ENCODE measurements around the gene CHMP2A.

CHMP2A gene

GRCh38 chr19:58555369-58555885 is 522 bp upstream of the CHMP2A start:
- H3K4me3 Mint-ChIP-seq: peak overlapping the region; percentile 94
- peak overlapping the region; percentile 94 for H3K27ac Mint-ChIP-seq
- no peak for DNase-seq
- peaks cover 59% of the 10 kb centered on the region for H3K4me1 Mint-ChIP-seq
- no peaks in the 10 kb centered on the region for H3K9me3 Mint-ChIP-seq
- H3K27me3 Mint-ChIP-seq: no peaks in the 10 kb centered on the region
- peaks cover 61% of the 10 kb centered on the region for H3K36me3 Mint-ChIP-seq
- CTCF ChIA-PET: interaction anchor here (0.7 to 3.0 kb wide), 6 partner anchors 17 to 41 kb away, joined by 3 to 21 read pairs (median 4); partner anchors contain the start of gene ZBTB45

- H3K27me3 Mint-ChIP-seq: no peaks in the 10 kb centered on the region
- H3K36me3 Mint-ChIP-seq: peaks cover 63% of the 10 kb centered on the region
- CTCF ChIA-PET: interaction anchor here (1.1 to 3.0 kb wide), 3 partner anchors 22 to 37 kb away, joined by 3 to 21 read pairs (median 4); partner anchors contain the start of gene ZBTB45
Observed at GRCh38 chr19:58553799-58554493, 959 bp downstream of the CHMP2A start.

DNA sequence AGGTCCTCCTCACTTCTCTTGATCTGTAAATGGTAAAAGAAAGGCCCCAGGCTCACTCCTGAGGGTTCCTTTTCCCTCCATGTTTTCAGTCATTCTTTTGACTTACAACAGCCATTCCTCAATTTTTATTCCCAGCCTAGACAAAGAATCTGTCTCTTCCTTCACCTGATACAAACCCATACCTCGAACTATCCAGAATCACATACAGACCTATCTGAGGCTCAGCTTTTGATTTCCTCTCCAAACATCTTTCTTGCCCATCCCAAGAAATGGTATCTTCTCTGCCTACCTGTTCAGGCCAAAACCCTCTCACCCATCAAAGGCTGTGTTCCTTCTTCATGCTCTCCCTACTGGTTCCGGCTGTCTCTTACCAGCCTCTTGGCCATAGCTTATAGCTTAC is 2.2 kb downstream of the CHMP2A start:
- CTCF ChIA-PET: no interaction called here
- peak overlapping the region; percentile 25 for H3K4me3 Mint-ChIP-seq
- peaks cover 46% of the 10 kb centered on the region for H3K4me1 Mint-ChIP-seq
- H3K27ac Mint-ChIP-seq: peak overlapping the region; percentile 35
- no peak for DNase-seq
- no peaks in the 10 kb centered on the region for H3K9me3 Mint-ChIP-seq
- peaks cover 63% of the 10 kb centered on the region for H3K36me3 Mint-ChIP-seq
- H3K27me3 Mint-ChIP-seq: no peaks in the 10 kb centered on the region

More at GRCh38 chr19:58553799-58554493, 959 bp downstream of the CHMP2A start:
- Mint-ChIP-seq H3K4me1 (peaks cover 47% of the 10 kb centered on the region), H3K27ac (peak overlapping the region; percentile 94), H3K9me3 (no peaks in the 10 kb centered on the region), H3K4me3 (peak overlapping the region; percentile 94)
- no peak for DNase-seq

- H3K36me3 Mint-ChIP-seq: peaks cover 62% of the 10 kb centered on the region
- CTCF ChIA-PET: interaction anchor here (1.4 kb wide), 1 partner anchor 29 kb away, joined by 4 read pairs; no protein-coding TSS in a partner anchor
- no peaks in the 10 kb centered on the region for H3K9me3 Mint-ChIP-seq
- peaks cover 48% of the 10 kb centered on the region for H3K4me1 Mint-ChIP-seq
- no peak for DNase-seq
- H3K27me3 Mint-ChIP-seq: no peaks in the 10 kb centered on the region
- peak overlapping the region; percentile 25 for H3K4me3 Mint-ChIP-seq
- H3K27ac Mint-ChIP-seq: no peak overlapping the region
Observed at GRCh38 chr19:58551577-58552471, 3.1 kb downstream of the CHMP2A start.

DNA sequence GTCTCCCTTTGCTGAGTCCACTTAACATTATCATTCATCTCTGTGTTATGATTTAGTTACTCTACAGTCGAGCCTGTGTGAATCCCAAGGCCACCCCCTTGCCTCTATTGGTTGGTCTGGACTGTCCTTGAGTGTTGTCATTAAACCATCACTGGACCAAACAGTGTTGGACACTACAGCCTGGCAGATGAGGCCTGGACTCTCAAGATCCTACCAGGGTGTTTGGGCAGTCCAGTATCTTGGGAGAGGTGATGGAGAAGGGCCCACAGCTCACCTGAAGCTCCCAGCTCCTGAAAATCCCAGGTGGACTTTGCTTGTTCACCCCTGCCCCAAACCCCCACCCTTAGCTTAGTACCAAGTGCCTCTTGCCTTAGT is 3.8 kb downstream of the CHMP2A start:
- Mint-ChIP-seq H3K9me3 (no peaks in the 10 kb centered on the region), H3K4me1 (peaks cover 48% of the 10 kb centered on the region), H3K36me3 (peaks cover 62% of the 10 kb centered on the region), H3K27ac (no peak overlapping the region), H3K4me3 (no peak overlapping the region), H3K27me3 (no peaks in the 10 kb centered on the region)
- CTCF ChIA-PET: interaction anchor here (1.4 kb wide), 1 partner anchor 30 kb away, joined by 4 read pairs; no protein-coding TSS in a partner anchor
- DNase-seq: no peak

- no peak for DNase-seq
- Mint-ChIP-seq H3K27me3 (no peaks in the 10 kb centered on the region), H3K27ac (no peak overlapping the region), H3K9me3 (no peaks in the 10 kb centered on the region), H3K4me3 (no peak overlapping the region), H3K4me1 (peaks cover 52% of the 10 kb centered on the region), H3K36me3 (peaks cover 66% of the 10 kb centered on the region)
- CTCF ChIA-PET: interaction anchor here (1.4 kb wide), 1 partner anchor 31 kb away, joined by 4 read pairs; no protein-coding TSS in a partner anchor
Observed at GRCh38 chr19:58550362-58551122, 4.4 kb downstream of the CHMP2A start.

DNA sequence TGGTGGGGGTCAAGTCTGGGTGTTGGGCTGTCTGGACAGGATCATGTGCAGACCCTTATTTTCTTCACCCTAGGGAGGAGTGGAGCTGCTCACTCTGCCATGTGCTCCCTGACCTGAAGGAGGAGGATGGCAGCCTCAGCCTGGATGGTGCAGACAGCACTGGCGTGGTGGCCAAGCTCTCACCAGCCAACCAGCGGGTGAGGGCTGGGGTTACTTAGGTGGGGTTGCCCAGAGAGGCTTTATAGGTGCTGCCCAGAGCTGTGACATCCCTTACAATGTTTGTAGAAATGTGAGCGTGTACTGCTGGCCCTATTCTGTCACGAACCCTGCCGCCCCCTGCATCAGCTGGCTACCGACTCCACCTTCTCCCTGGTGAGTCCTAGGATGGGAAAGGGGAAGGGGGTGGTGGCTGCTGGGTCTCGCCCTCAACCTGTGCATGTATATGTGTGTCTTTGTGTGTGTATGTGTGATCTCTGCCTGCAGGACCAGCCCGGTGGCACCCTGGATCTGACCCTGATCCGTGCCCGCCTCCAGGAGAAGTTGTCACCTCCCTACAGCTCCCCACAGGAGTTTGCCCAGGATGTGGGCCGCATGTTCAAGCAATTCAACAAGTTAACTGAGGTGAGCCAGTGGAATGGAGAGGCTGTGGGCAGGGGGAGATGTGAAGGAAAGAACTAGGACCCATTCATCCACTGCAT is 5.1 kb downstream of the CHMP2A start:
- DNase-seq: no peak
- H3K4me1 Mint-ChIP-seq: peaks cover 47% of the 10 kb centered on the region
- peaks cover 67% of the 10 kb centered on the region for H3K36me3 Mint-ChIP-seq
- no peaks in the 10 kb centered on the region for H3K9me3 Mint-ChIP-seq
- CTCF ChIA-PET: interaction anchor here (1.5 kb wide), 1 partner anchor 30 kb away, joined by 7 read pairs; the partner anchor contains the start of gene ZBTB45
- H3K27ac Mint-ChIP-seq: no peak overlapping the region
- no peaks in the 10 kb centered on the region for H3K27me3 Mint-ChIP-seq
- H3K4me3 Mint-ChIP-seq: no peak overlapping the region

DNA sequence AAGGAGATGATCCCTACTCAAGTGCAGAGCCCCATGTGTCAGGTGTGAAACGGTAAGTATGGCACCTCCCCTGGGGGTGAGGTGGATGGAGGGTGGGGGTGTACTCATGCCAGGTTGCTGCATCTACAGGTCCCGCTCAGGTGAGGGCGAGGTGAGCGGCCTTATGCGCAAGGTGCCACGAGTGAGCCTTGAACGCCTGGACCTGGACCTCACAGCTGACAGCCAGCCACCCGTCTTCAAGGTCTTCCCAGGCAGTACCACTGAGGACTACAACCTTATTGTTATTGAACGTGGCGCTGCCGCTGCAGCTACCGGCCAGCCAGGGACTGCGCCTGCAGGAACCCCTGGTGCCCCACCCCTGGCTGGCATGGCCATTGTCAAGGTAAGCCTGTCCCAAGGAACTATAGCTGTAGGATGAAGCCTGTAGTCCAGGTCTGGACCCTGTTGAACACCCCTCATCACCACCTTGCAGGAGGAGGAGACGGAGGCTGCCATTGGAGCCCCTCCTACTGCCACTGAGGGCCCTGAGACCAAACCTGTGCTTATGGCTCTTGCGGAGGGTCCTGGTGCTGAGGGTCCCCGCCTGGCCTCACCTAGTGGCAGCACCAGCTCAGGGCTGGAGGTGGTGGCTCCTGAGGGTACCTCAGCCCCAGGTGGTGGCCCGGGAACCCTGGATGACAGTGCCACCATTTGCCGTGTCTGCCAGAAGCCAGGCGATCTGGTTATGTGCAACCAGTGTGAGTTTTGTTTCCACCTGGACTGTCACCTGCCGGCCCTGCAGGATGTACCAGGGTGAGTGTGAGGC is 5.8 kb downstream of the CHMP2A start:
- H3K4me3 Mint-ChIP-seq: no peak overlapping the region
- H3K27me3 Mint-ChIP-seq: peaks cover 4% of the 10 kb centered on the region
- H3K4me1 Mint-ChIP-seq: peaks cover 42% of the 10 kb centered on the region
- peaks cover 63% of the 10 kb centered on the region for H3K36me3 Mint-ChIP-seq
- CTCF ChIA-PET: interaction anchor here (1.5 kb wide), 1 partner anchor 29 kb away, joined by 7 read pairs; the partner anchor contains the start of gene ZBTB45
- DNase-seq: no peak
- H3K9me3 Mint-ChIP-seq: no peaks in the 10 kb centered on the region
- H3K27ac Mint-ChIP-seq: no peak overlapping the region

GRCh38 chr19:58547323-58548312 is 7.3 kb downstream of the CHMP2A start:
- H3K4me3 Mint-ChIP-seq: no peak overlapping the region
- H3K9me3 Mint-ChIP-seq: no peaks in the 10 kb centered on the region
- H3K36me3 Mint-ChIP-seq: peaks cover 54% of the 10 kb centered on the region
- H3K27me3 Mint-ChIP-seq: peaks cover 17% of the 10 kb centered on the region
- CTCF ChIA-PET: no interaction called here
- DNase-seq: no peak
- H3K4me1 Mint-ChIP-seq: peaks cover 43% of the 10 kb centered on the region
- H3K27ac Mint-ChIP-seq: peak overlapping the region; percentile 67

- peaks cover 42% of the 10 kb centered on the region for H3K4me1 Mint-ChIP-seq
- CTCF ChIA-PET: interaction anchor here (0.9 kb wide), 1 partner anchor 32 kb away, joined by 3 read pairs; no protein-coding TSS in a partner anchor
- peaks cover 44% of the 10 kb centered on the region for H3K36me3 Mint-ChIP-seq
- H3K27ac Mint-ChIP-seq: peak overlapping the region; percentile 89
- peak overlapping the region; percentile 97 for H3K4me3 Mint-ChIP-seq
- H3K9me3 Mint-ChIP-seq: no peaks in the 10 kb centered on the region
- peaks cover 32% of the 10 kb centered on the region for H3K27me3 Mint-ChIP-seq
- no peak for DNase-seq
Observed at GRCh38 chr19:58546019-58546530, 8.8 kb downstream of the CHMP2A start.

DNA sequence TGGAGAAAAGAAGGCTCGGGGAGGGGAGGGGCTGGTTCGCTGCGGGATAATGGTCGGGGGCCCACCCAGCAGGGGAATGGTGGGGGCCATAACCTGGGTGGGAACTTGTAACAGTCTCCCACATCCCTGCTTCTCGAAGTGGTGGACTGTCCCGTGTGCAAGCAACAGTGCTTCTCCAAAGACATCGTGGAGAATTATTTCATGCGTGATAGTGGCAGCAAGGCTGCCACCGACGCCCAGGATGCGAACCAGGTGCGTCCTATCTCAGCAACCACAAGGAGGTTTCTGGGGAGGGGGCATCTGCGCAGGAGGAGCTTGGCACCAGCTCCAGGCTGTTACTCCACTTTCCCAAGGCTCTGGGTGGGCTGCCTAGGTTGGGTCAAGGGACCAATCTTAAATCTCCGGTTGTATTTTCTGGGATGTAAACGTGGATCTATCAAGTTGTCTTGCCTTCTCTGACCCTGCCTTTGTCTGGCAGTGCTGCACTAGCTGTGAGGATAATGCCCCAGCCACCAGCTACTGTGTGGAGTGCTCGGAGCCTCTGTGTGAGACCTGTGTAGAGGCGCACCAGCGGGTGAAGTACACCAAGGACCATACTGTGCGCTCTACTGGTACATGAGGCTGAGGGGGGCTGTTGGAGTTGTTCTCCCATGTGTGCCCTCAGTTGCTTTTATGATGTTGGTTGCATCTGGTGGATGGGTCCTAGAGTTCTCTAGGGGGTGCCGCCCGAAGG is 9.5 kb downstream of the CHMP2A start:
- no peaks in the 10 kb centered on the region for H3K9me3 Mint-ChIP-seq
- H3K27ac Mint-ChIP-seq: peak overlapping the region; percentile 89
- peaks cover 43% of the 10 kb centered on the region for H3K4me1 Mint-ChIP-seq
- peaks cover 37% of the 10 kb centered on the region for H3K27me3 Mint-ChIP-seq
- peaks cover 40% of the 10 kb centered on the region for H3K36me3 Mint-ChIP-seq
- DNase-seq: no peak
- H3K4me3 Mint-ChIP-seq: peak overlapping the region; percentile 97
- CTCF ChIA-PET: no interaction called here
